ENCODE measurements around the gene SDE2. TPM values are rescaled to one million over a fixed set of nuclear protein-coding genes. Genes with fewer than 3 reads are reported as not detected.

The SDE2 gene
- total and polyA plus RNA-seq, 2 of the 4 experiments (the other 2 are of a cell fraction): 8.5 to 14.7 TPM

DNA sequence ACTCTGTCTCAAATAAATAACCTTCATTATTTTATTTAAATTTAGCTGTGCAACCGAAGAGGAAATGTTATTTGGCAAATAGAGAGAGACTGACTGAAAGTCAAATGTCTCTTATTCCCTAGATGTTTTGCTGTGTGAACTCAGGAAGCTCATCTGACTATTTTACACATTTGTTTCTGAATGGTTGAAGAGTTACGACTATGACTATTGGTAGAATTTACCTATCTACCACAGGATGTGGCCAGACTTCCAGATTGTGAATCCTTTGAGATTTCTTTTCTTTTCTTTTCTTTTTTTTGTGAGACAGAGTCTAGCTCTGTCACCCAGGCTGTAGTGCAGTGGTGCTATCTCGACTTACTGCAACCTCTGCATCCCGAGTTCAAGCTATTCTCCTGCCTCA lies 5.3 kb upstream of the SDE2 start:
- Histone ChIP-seq H2AK9ac (replicated peaks; ENCODE audit: low read depth, low read length, poor library complexity) (no peak overlapping the region), H2AFZ (replicated peaks; ENCODE audit: low read length, poor library complexity) (no peak overlapping the region), H3K23ac (ENCODE audit: low read depth, low read length) (no peak overlapping the region), H4K8ac (ENCODE audit: low read depth in 2 of 2, low read length in 2 of 2) (no peak overlapping the region), H3K4me2 (ENCODE audit: low read depth, low read length) (no peak overlapping the region), H3K9ac (ENCODE audit: low read depth, low read length) (no peak overlapping the region), H3K14ac (replicated peaks; ENCODE audit: low read depth, low read length) (no peak overlapping the region), H4K91ac (ENCODE audit: insufficient read depth, low read depth, low read length) (no peak overlapping the region), H3K9me1 (ENCODE audit: insufficient read depth, low read length) (no peaks in the 10 kb centered on the region), H3K36me3 (ENCODE audit: control insufficient read depth, insufficient read depth, low read length) (no peaks in the 10 kb centered on the region), H3K27ac (ENCODE audit: insufficient read depth, low read length) (no peak overlapping the region), H3K4ac (ENCODE audit: low read depth, low read length) (no peak overlapping the region), H3K4me3 (ENCODE audit: insufficient read depth, low read depth, low read length) (no peak overlapping the region), H2BK20ac (ENCODE audit: low read depth, low read length) (no peak overlapping the region), H2BK5ac (ENCODE audit: low read depth, low read length, poor library complexity, severe bottlenecking) (no peak overlapping the region), H2BK120ac (ENCODE audit: low read depth, low read length) (no peak overlapping the region), H2AK5ac (ENCODE audit: low read depth, low read length) (no peak overlapping the region), H3K4me1 (ENCODE audit: control insufficient read depth, insufficient read depth, low read length) (0 out of 2 replicates have a peak, but pooled peaks cover 2% of the 10 kb centered on the region), H3K18ac (ENCODE audit: low read depth, low read length) (no peak overlapping the region), H2BK15ac (ENCODE audit: low read depth, low read length) (no peak overlapping the region), H4K20me1 (ENCODE audit: insufficient read depth, low read length) (no peaks in the 10 kb centered on the region), H4K5ac (ENCODE audit: low read depth, low read length) (no peak overlapping the region), H3K9me3 (ENCODE audit: control insufficient read depth, insufficient read depth, low read length) (no peaks in the 10 kb centered on the region), H3K56ac (ENCODE audit: extremely low read depth, insufficient read depth, low read length) (no peak overlapping the region), H3K79me1 (ENCODE audit: low read depth in 1 of 2, low read length in 2 of 2) (no peaks in the 10 kb centered on the region), H3K27me3 (ENCODE audit: control insufficient read depth, insufficient read depth, low read length) (peaks cover under 1% of the 10 kb centered on the region; the same call in 1 of the 2 replicates)
- BruUV-seq (replicated peaks): no TSS peak
- ATAC-seq (ENCODE audit: low read depth) (no peak), DNase-seq (no peak)
- TF ChIP-seq BHLHE40 (IDR thresholded peaks at IDR 0.05; ENCODE audit: low read depth, low read length) (no peak), RAD21 (IDR thresholded peaks at IDR 0.05; ENCODE audit: low read length) (no peak), CEBPB (IDR thresholded peaks at IDR 0.05; ENCODE audit: low read depth, low read length) (no peak), POLR2A (IDR thresholded peaks at IDR 0.05; ENCODE audit: low read depth, low read length) (no peak), CHD1 (IDR thresholded peaks at IDR 0.05; ENCODE audit: low read depth, low read length) (no peak), RCOR1 (IDR thresholded peaks at IDR 0.05; ENCODE audit: insufficient replicate concordance, low read length) (no peak), NFE2L2 (IDR thresholded peaks at IDR 0.05; ENCODE audit: low read depth, low read length) (no peak), FOS (IDR thresholded peaks at IDR 0.05; ENCODE audit: low read depth, low read length) (no peak), MXI1 (IDR thresholded peaks at IDR 0.05; ENCODE audit: borderline replicate concordance, low read depth, low read length) (no peak), MAZ (IDR thresholded peaks at IDR 0.05; ENCODE audit: borderline replicate concordance, low read depth, low read length) (no peak), SMC3 (IDR thresholded peaks at IDR 0.05; ENCODE audit: low read depth, low read length) (no peak), MAFK (IDR thresholded peaks at IDR 0.05; ENCODE audit: low read depth, low read length) (no peak)
- TF ChIP-seq, protein P1, sequence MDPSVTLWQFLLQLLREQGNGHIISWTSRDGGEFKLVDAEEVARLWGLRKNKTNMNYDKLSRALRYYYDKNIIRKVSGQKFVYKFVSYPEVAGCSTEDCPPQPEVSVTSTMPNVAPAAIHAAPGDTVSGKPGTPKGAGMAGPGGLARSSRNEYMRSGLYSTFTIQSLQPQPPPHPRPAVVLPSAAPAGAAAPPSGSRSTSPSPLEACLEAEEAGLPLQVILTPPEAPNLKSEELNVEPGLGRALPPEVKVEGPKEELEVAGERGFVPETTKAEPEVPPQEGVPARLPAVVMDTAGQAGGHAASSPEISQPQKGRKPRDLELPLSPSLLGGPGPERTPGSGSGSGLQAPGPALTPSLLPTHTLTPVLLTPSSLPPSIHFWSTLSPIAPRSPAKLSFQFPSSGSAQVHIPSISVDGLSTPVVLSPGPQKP (IDR thresholded peaks at IDR 0.05; ENCODE audit: borderline replicate concordance, low read depth, low read length): no peak
- TF ChIP-seq, protein P2, sequence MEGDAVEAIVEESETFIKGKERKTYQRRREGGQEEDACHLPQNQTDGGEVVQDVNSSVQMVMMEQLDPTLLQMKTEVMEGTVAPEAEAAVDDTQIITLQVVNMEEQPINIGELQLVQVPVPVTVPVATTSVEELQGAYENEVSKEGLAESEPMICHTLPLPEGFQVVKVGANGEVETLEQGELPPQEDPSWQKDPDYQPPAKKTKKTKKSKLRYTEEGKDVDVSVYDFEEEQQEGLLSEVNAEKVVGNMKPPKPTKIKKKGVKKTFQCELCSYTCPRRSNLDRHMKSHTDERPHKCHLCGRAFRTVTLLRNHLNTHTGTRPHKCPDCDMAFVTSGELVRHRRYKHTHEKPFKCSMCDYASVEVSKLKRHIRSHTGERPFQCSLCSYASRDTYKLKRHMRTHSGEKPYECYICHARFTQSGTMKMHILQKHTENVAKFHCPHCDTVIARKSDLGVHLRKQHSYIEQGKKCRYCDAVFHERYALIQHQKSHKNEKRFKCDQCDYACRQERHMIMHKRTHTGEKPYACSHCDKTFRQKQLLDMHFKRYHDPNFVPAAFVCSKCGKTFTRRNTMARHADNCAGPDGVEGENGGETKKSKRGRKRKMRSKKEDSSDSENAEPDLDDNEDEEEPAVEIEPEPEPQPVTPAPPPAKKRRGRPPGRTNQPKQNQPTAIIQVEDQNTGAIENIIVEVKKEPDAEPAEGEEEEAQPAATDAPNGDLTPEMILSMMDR (conservative IDR thresholded peaks at IDR 0.05; ENCODE audit: low read depth, low read length): no peak
- TF ChIP-seq, protein P3, sequence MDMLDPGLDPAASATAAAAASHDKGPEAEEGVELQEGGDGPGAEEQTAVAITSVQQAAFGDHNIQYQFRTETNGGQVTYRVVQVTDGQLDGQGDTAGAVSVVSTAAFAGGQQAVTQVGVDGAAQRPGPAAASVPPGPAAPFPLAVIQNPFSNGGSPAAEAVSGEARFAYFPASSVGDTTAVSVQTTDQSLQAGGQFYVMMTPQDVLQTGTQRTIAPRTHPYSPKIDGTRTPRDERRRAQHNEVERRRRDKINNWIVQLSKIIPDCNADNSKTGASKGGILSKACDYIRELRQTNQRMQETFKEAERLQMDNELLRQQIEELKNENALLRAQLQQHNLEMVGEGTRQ (IDR thresholded peaks at IDR 0.05; ENCODE audit: low read depth, low read length): no peak
- in situ Hi-C loops (cut with MboI; ENCODE audit: low sequenced_read_pairs) (no loop called here), dilution Hi-C loops (cut with HindIII; ENCODE audit: low sequenced_read_pairs, unreplicated experiment) (no loop called here), intact Hi-C loops (cut with micrococcal nuclease) (no loop called here)
- ChIA-PET POLR2A (ENCODE audit: unreplicated experiment) (no interaction called here), CTCF (no interaction called here)
- WGBS, 2 experiments (ENCODE audit: extremely low coverage in 2 of 2, insufficient read length in 1 of 2): no CpG with 5 or more reads among the region's 4 CpGs

All from IMR-90 (cell line).